ENCODE data around the gene PEPD. TPM values are rescaled to one million over a fixed set of nuclear protein-coding genes. Genes with fewer than 3 reads are reported as not detected.

The PEPD gene
- total RNA-seq, 1 donor from 2014 or later, result 30.0 TPM

- DNase-seq, result no peak
- H3K9me3 ChIP-seq (replicated peaks), result no peaks in the 10 kb centered on the region
- no peaks in the 10 kb centered on the region for H3K36me3 ChIP-seq
- H3K27me3 ChIP-seq (ENCODE audit: low read depth), result no peaks in the 10 kb centered on the region
- H3K4me1 ChIP-seq, result peaks cover 5% of the 10 kb centered on the region
- H3K27ac ChIP-seq (replicated peaks), result no peak overlapping the region
- intact Hi-C loops (cut with micrococcal nuclease), result no loop called here
- no peak overlapping the region for H3K4me3 ChIP-seq
- TF ChIP-seq CTCF (IDR thresholded peaks at IDR 0.05; ENCODE audit: borderline replicate concordance), result no peak
These were observed 103.1 kb downstream of the PEPD start for GRCh38 chr19:33418461-33418860.

GRCh38 chr19:33417751-33418150 is 103.8 kb downstream of the PEPD start:
- H3K36me3 ChIP-seq, result no peaks in the 10 kb centered on the region
- H3K4me1 ChIP-seq, result peaks cover 5% of the 10 kb centered on the region
- no peaks in the 10 kb centered on the region for H3K27me3 ChIP-seq (ENCODE audit: low read depth)
- intact Hi-C loops (cut with micrococcal nuclease), result no loop called here
- DNase-seq, result no peak
- H3K27ac ChIP-seq (replicated peaks), result no peak overlapping the region
- no peak overlapping the region for H3K4me3 ChIP-seq
- H3K9me3 ChIP-seq (replicated peaks), result no peaks in the 10 kb centered on the region
- TF ChIP-seq CTCF (IDR thresholded peaks at IDR 0.05; ENCODE audit: borderline replicate concordance), result no peak

- peak; percentile 77 for TF ChIP-seq CTCF (IDR thresholded peaks at IDR 0.05; ENCODE audit: borderline replicate concordance)
- intact Hi-C loops (cut with micrococcal nuclease), result no loop called here
- Histone ChIP-seq H3K4me1 (peaks cover 5% of the 10 kb centered on the region), H3K36me3 (no peaks in the 10 kb centered on the region), H3K9me3 (replicated peaks) (no peaks in the 10 kb centered on the region), H3K27ac (replicated peaks) (no peak overlapping the region), H3K27me3 (ENCODE audit: low read depth) (no peaks in the 10 kb centered on the region), H3K4me3 (no peak overlapping the region)
- DNase-seq, result peak; percentile 44
These were observed 105.0 kb downstream of the PEPD start for GRCh38 chr19:33416307-33417215.

- H3K27ac ChIP-seq (replicated peaks), result no peak overlapping the region
- TF ChIP-seq CTCF (IDR thresholded peaks at IDR 0.05; ENCODE audit: borderline replicate concordance), result no peak
- H3K36me3 ChIP-seq, result peaks cover 10% of the 10 kb centered on the region
- H3K4me1 ChIP-seq, result peaks cover 5% of the 10 kb centered on the region
- intact Hi-C loops (cut with micrococcal nuclease), result no loop called here
- no peaks in the 10 kb centered on the region for H3K9me3 ChIP-seq (replicated peaks)
- no peak overlapping the region for H3K4me3 ChIP-seq
- DNase-seq, result no peak
- H3K27me3 ChIP-seq (ENCODE audit: low read depth), result no peaks in the 10 kb centered on the region
These were observed 106.7 kb downstream of the PEPD start for GRCh38 chr19:33414667-33415605.

- intact Hi-C loops (cut with micrococcal nuclease), result no loop called here
These were observed 107.5 kb downstream of the PEPD start for GRCh38 chr19:33413868-33414666.

More at GRCh38 chr19:33413868-33414666, 107.5 kb downstream of the PEPD start:
- Histone ChIP-seq H3K27me3 (ENCODE audit: low read depth) (no peaks in the 10 kb centered on the region), H3K36me3 (peaks cover 10% of the 10 kb centered on the region), H3K9me3 (replicated peaks) (no peaks in the 10 kb centered on the region), H3K4me1 (peaks cover 5% of the 10 kb centered on the region), H3K27ac (replicated peaks) (no peak overlapping the region), H3K4me3 (no peak overlapping the region)
- no peak for TF ChIP-seq CTCF (IDR thresholded peaks at IDR 0.05; ENCODE audit: borderline replicate concordance)
- no peak for DNase-seq

All from left ventricle myocardium inferior (tissue), 1 donor.